GM19468 (cell line): ENCODE data around the gene ZMPSTE24.

ENCODE experiments used
- ATAC-seq: cut with Tn5 transposase; IDR thresholded peaks from one replicate; pipeline ENCODE4 v1.9.1; 2021; ENCODE audit warnings: mild to moderate bottlenecking, moderate library complexity, moderate number of reproducible peaks; ENCODE audit not compliant: unreplicated experiment; ENCODE audit errors: extremely low read depth

ZMPSTE24 gene

DNA sequence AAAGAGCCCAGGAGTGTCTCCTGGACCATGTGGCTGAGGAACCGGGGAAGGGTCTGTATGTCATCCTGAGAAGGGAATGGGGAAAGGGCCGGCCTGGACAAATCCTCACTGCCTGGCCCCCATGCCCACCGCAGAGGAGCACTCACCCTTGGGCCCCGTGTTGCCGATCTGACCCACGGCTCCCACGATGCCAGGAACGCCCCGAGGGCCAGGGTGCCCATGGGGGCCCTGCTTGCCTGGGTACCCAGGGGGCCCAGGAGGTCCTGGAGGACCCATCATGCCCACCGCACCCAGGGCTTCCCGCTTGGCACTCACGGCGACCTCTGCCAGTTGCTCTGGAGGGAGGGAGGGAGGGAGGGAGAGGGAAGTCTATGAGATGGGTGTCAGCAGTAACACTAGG is 44.4 kb downstream of the ZMPSTE24 start:
- ATAC-seq: no peak

DNA sequence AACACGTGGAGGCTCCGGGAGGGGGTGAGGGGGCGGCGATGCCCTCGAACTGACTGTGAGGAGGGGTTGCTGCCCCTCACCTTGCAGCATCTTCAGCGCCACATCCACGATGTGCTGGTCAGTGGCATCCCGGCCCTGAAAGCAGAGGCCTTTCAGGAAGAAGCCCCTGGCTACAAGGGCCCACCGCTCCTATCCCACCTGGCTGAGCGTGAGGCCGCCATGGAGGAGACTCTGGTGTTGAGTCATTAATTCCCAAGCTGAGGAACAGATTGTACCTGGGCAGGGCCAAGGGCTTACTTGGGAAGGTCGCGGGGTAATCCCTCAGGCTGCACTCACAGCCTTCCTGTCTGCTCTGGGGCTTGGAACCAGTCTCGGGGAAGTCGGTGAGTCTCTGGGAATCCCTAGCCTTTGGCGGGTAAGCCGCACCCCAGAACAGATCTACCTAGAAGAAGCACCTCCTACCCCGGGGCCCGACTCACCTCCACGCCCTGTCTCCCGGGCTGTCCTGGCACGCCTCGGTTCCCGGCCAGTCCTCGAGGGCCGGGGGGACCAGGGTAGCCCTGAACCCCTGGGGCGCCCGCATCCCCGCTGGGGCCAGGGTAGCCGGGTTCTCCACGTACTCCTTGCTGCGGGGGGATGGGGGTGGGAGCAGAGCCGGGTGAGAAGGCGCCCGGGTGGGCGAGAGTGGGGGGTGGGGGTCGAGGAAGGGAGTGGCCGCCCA is 45.2 kb downstream of the ZMPSTE24 start:
- no peak for ATAC-seq

DNA sequence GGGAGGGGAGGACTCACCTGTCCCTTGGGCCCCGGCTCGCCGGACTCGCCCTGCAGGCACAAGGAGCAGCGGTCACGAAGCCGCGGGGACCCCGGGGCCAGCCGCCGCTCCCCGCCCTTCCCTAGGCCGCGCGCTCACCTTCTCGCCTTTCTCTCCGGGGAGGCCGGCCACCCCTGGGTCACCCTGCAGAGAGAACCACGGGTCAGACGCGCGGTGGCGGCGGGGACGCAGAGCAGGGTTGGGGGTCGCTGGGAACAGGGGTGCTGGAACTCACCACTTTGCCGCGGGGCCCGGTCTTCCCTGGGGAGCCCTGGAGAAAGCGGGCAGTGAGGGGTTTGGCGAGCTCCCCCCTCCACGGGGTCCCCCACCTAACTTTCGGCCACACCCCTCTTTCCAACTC is 45.8 kb downstream of the ZMPSTE24 start:
- no peak for ATAC-seq

DNA sequence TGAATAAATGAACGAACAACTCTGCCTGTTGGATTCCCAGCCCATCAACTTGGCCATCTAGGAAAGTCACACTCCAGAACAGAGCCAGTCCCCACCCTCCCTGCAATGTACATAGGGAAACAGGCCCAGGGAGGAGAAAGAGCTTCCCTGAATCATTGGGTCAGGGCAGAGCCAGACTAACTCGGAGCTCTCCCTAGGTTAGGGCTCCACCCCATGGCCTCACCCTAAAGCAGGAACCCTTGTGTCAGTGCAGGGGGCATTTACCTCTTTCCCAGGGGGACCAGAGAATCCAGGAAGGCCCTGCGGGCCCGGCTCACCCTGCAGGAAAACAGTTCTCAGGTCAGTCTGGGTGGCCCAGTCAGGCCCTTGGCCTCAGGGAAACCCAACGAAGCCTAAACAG is 47.4 kb downstream of the ZMPSTE24 start:
- no peak for ATAC-seq

GRCh38 chr1:40305871-40306270 is 47.8 kb downstream of the ZMPSTE24 start:
- ATAC-seq: no peak

DNA sequence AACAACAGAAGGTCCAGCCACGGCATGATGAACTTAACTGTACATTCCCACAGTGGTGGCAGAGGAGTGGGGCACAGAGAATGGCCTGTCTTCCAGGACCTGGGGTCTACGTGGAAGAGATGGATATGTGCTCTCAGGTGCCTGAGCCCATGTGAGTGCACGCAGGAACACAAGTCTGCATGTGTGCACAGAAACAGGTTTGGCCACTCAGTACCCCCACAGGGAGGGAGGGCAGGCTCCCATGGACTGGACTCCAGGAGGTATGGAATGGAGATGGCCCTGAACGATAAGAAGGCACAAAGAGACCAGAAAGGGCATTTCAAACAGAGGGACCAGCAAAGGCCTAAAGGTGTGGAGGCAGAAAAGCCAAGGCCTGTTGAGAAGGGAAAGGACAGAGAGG is 48.3 kb downstream of the ZMPSTE24 start:
- no peak for ATAC-seq

DNA sequence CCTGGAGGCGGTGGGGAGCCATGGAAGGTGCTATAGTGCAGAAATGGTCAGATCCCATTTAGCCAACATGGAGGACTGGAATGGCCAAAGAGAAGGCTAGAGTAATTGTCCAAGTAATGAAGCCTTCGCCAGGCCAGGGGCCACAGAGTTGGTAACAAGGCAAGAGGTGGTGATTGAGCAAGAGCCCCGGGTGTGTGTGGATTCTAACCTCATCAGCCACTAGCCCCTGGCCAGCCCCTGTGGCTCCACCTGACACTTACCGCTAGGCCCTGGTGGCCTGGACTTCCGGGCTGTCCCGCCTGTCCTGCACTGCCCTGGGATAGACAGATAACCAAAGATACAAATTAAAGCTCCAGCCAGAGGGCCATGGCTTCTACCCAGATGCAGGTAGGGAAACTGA is 49.1 kb downstream of the ZMPSTE24 start:
- no peak for ATAC-seq

- no peak for ATAC-seq
Measured at GRCh38 chr1:40308036-40308727, 50.1 kb downstream of the ZMPSTE24 start.

DNA sequence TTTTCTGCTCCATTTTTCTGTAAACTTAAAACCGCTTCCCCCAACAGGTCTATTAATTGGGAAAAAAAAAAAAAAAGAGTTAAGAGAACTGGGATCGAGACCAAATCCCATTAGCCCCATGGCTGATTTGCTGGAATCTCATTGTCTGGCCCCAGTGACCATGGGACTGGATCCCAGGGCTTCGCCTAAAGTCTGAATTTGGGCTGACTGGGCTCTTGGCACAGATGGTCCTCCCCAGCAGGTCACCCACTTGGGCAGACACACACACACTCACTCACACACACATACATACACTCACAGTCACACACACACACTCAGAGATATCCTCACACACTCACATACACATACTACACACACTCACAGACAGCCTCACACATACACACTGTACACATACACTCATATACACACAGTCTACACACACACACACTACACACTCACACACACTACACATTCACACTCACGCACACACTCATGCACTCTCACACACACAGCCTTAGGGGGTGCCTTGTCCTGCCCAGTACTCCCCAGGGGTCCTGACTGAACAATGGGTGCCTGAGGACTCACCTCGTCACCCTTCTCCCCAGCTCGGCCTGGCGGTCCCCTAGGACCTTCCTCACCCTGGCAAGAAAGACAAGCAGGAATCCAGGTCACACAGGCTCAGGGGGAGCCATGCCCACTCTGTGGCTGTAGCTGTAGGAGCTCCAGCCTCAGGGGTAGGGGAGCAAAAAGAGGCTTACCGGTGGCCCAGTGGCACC is 51.5 kb downstream of the ZMPSTE24 start:
- no peak for ATAC-seq

DNA sequence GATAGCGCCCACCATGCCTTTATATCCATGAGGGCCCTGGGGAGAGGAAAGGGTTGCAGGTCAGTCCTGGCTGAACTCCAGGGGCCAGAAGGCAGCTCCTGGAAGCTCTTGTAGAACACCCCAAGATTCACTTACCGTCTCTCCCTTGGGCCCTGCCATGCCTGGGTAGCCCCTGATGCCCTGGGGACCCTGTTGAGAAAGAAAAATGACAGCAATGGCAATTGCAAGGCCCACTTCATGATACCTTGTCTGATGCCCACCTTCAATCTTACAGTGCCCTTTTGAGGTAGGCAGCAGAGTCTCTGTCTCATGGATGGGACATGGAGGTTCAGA is 52.1 kb downstream of the ZMPSTE24 start:
- ATAC-seq: no peak

GRCh38 chr1:40310983-40311642 is 53.1 kb downstream of the ZMPSTE24 start:
- no peak for ATAC-seq

DNA sequence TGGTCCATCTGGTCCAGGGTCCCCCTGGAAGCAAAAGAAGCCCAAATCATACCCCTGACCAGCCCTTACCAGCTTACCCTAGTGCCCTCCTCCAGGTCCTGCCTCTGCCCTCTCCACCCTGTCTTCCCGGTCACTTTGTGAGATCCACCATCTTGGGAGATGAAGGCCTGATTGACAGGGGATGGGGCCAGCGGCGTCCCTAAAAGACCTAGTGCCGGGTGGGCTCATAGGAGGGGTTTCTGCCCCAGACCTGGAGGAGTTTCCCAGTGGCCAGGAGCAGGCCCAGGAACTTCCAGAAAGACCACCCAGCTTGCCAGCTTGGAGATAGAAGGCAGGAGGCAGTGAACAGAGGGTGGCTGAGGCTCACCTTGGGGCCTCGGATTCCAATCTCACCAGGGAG is 53.7 kb downstream of the ZMPSTE24 start:
- no peak for ATAC-seq

GRCh38 chr1:40312238-40313205 is 54.5 kb downstream of the ZMPSTE24 start:
- ATAC-seq: no peak

DNA sequence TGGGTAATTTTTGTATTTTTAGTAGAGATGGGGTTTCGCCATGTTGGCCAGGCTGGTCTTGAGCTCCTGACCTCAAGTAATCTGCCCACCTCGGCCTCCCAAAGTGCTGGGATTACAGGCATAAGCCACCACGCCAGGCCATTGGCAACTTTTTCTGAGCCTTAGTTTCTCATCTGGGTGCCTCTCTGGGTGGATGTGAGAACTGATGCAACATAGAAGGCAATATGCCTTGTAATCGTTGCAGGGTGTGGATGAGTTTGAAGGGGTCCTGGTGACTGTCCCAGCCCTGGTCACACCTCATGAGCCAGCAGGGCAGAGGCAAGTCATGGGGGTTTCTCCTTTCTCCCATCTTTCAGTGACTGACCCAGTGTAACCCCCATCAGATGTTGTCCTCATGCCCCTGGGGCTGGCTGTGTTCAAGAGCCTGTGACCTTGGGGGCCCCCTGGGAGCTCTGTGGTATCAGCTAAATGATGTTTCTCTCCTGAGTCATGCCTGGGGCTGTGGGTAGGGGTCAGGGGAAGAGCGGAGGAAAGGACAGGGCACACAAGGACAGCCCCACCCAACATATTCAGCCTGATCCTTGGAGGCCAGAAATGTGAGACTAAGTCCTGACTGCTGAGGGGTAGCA is 55.4 kb downstream of the ZMPSTE24 start:
- no peak for ATAC-seq

DNA sequence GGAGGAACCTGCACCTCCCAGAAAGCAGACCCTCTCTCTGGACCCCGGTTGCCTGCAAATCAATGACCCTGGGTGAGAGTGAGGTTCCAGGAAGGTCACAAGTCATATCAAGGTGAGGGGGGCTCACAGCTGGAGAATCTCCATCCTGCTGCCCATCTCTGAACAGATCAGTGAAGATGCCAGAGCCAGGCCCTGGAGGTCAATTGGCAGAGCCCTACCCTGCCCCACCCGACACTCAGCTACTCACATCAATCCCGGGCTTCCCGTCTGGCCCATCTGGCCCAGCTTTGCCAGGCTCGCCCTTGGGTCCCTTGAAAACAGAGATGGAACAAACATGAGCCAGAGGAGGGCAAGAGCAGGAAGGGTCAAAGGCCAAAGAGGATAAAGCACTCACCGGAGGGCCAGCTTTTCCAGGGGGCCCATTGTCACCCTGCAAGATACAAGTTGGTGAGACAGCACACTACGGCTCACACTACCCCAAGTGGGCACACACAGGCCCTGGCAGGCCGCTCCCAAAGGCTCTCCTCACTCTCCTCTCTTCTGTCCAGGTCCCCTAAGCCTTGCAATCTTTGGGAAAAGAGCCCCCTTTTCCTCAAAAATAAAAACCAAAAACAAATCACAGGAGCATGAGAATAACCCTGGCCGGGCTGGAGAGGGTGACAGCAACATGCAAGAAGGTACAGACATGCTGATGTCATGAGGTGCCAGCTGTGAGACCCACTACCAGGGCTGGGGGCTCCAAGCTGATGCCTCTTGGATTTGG is 56.1 kb downstream of the ZMPSTE24 start:
- ATAC-seq: no peak

DNA sequence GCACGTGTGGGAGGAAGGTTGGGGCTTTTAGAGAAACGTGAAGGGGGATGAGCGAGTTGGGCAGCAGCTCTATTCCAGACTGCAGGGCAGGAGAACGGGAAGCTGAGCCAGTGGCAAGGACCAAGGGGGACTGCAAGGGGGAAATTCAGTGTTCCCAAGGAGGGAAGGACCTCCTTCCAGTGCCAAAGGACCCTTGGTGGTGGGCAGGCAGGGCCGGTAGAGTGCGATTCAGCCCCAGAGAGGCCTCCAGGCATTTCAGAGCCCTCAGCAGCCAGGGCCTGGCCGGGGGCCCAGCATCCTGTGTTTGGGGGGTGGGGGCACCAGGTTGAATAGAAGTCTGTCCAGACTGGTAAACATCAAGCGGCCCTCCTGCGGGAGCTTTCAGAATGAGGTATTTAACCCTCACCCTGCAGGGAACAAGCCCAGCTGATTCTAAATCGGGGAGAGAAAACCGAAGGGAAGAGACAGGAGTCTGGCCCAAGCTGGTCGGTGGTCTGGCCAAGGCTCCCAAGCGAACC is 56.7 kb downstream of the ZMPSTE24 start:
- no peak for ATAC-seq

GRCh38 chr1:40315239-40315794 is 57.3 kb downstream of the ZMPSTE24 start:
- ATAC-seq: no peak
